H1 (cell line): ENCODE results near the gene CLEC16A. TPM values are rescaled to one million over a fixed set of nuclear protein-coding genes. Genes with fewer than 3 reads are reported as not detected.

ENCODE experiments used
- CTCF ChIA-PET: fragments of 300-600 bp; sonication (Branson Sonifier 250); formaldehyde crosslinking; loops from one replicate; lab custom pipeline; 2021; ENCODE audit not compliant: partially characterized antibody; lab: Charles Lee
- POLR2A ChIA-PET: fragments of 300-600 bp; sonication (Branson Sonifier 250); formaldehyde crosslinking; loops from one replicate; lab custom pipeline; 2021; ENCODE audit warnings: inconsistent platforms; ENCODE audit not compliant: partially characterized antibody; lab: Charles Lee
- DNase-seq, 2 experiments: peaks; one replicate each; pipeline versions ENCODE4 v3.0.0 to v3.0.0-alpha.2; 2010 to 2022; ENCODE audit warnings: low spot score in 2 of 2, low read depth in 1 of 2, mixed read lengths in 1 of 2
- FAIRE-seq: peaks from 2 replicates; lab custom pipeline; 2011; peaks lifted over from hg19 to GRCh38; lab: Jason Lieb, UNC
- H2AFZ ChIP-seq: 2 replicates; pipeline ENCODE4 v1.8.1; 2012; ENCODE audit warnings: low read length, inconsistent platforms
- H2AK5ac ChIP-seq: 2 replicates; pipeline ENCODE4 v1.6.1; 2013; ENCODE audit warnings: low read depth, low read length
- H2BK120ac ChIP-seq: replicated peaks from 2 replicates; pipeline ENCODE3; 2013; ENCODE audit warnings: low read depth, low read length, inconsistent platforms
- H2BK12ac ChIP-seq: 2 replicates; pipeline ENCODE4 v1.6.1; 2013; ENCODE audit warnings: low read depth, low read length
- H2BK15ac ChIP-seq: 2 replicates; pipeline ENCODE4 v1.6.1; 2013; ENCODE audit warnings: low read length
- H2BK20ac ChIP-seq: 2 replicates; pipeline ENCODE4 v1.6.1; 2013; ENCODE audit warnings: low read length
- H2BK5ac ChIP-seq: 2 replicates; pipeline ENCODE4 v1.6.1; 2013; ENCODE audit warnings: low read depth, low read length
- H3K14ac ChIP-seq: 2 replicates; pipeline ENCODE4 v1.6.1; 2013; ENCODE audit warnings: inconsistent platforms; ENCODE audit not compliant: insufficient read length
- H3K18ac ChIP-seq: 2 replicates; pipeline ENCODE4 v1.6.1; 2013; ENCODE audit warnings: low read length; ENCODE audit errors: extremely low read depth
- H3K23ac ChIP-seq: 2 replicates; pipeline ENCODE4 v1.6.1; 2013; ENCODE audit warnings: inconsistent platforms; ENCODE audit not compliant: insufficient read length
- H3K23me2 ChIP-seq: 2 replicates; pipeline ENCODE4 v1.6.1; 2013; ENCODE audit warnings: low read depth, low read length
- H3K27ac ChIP-seq: 2 replicates; pipeline ENCODE4 v1.6.1; 2011; ENCODE audit warnings: low read depth, low read length, inconsistent platforms
- H3K27me3 ChIP-seq, 4 experiments: replicated peaks in 1 of 4; 1 replicate in 1 of 4; 2 replicates in 3 of 4; pipeline versions ENCODE4 v1.6.1 to v1.8.1; 2011 to 2013; ENCODE audit warnings: low read length in 3 of 4, mild to moderate bottlenecking in 3 of 4, inconsistent platforms in 2 of 4, mixed read lengths in 2 of 4, moderate library complexity in 1 of 4; ENCODE audit not compliant: control insufficient read depth in 3 of 4, insufficient read depth in 3 of 4; ENCODE audit errors: extremely low read depth in 1 of 4
- H3K36me3 ChIP-seq, 4 experiments: 2 replicates each; pipeline versions ENCODE4 v1.6.1 to v1.8.1; 2011 to 2013; ENCODE audit warnings: mild to moderate bottlenecking in 4 of 4, low read length in 3 of 4, moderate library complexity in 2 of 4, control low read depth in 1 of 4, inconsistent platforms in 1 of 4; ENCODE audit not compliant: insufficient read depth in 4 of 4, control insufficient read depth in 2 of 4
- H3K4ac ChIP-seq: replicated peaks from 2 replicates; pipeline ENCODE3; 2013; ENCODE audit warnings: low read length, low read depth, mixed read lengths, inconsistent platforms; ENCODE audit not compliant: insufficient read length
- H3K4me1 ChIP-seq, 4 experiments: replicated peaks in 1 of 4; 1 replicate in 1 of 4; 2 replicates in 3 of 4; pipeline versions ENCODE4 v1.6.1 to v1.8.1; 2011 to 2013; ENCODE audit warnings: low read length in 3 of 4, inconsistent platforms in 2 of 4, mixed read lengths in 1 of 4; ENCODE audit not compliant: insufficient read depth in 4 of 4, control insufficient read depth in 3 of 4
- H3K4me2 ChIP-seq, 2 experiments: 2 replicates each; pipeline versions ENCODE4 v1.6.1 to v1.8.1; 2011 to 2013; ENCODE audit warnings: low read depth in 2 of 2, low read length in 2 of 2, control low read depth in 1 of 2, inconsistent platforms in 1 of 2, mild to moderate bottlenecking in 1 of 2; ENCODE audit not compliant: insufficient read depth in 1 of 2
- H3K4me3 ChIP-seq, 4 experiments: fragments of 200-600, 300-600 bp in 1 of 4; sonication (generic), shearing (Covaris generic), sonication (Bioruptor Twin) in 1 of 4; 2 replicates each; pipeline versions ENCODE4 v1.5.1 to v1.8.1; 2011 to 2016; ENCODE audit warnings: low read length in 4 of 4, low read depth in 3 of 4, control low read depth in 2 of 4, inconsistent platforms in 2 of 4, mild to moderate bottlenecking in 2 of 4, mixed read lengths in 1 of 4, moderate library complexity in 1 of 4; ENCODE audit not compliant: insufficient read depth in 2 of 4; ENCODE audit errors: extremely low read depth in 1 of 4
- H3K56ac ChIP-seq: replicated peaks from 2 replicates; pipeline ENCODE3; 2013; ENCODE audit warnings: low read depth, mild to moderate bottlenecking, mixed read lengths, low read length, inconsistent platforms; ENCODE audit not compliant: insufficient read length
- H3K79me1 ChIP-seq: 2 replicates; pipeline ENCODE4 v1.6.1; 2013; ENCODE audit warnings: low read depth, low read length, control low read depth
- H3K79me2 ChIP-seq, 2 experiments: 2 replicates each; pipeline versions ENCODE4 v1.6.1 to v1.8.1; 2012 to 2013; ENCODE audit warnings: low read length in 2 of 2, mild to moderate bottlenecking in 2 of 2, inconsistent platforms in 1 of 2; ENCODE audit not compliant: insufficient read depth in 2 of 2, control insufficient read depth in 1 of 2
- H3K9ac ChIP-seq, 4 experiments: replicated peaks in 1 of 4; 1 replicate in 1 of 4; 2 replicates in 3 of 4; pipeline versions ENCODE4 v1.6.1 to v1.8.1; 2011 to 2013; ENCODE audit warnings: low read depth in 3 of 4, low read length in 3 of 4, control low read depth in 2 of 4, mild to moderate bottlenecking in 2 of 4, moderate library complexity in 2 of 4, inconsistent platforms in 1 of 4; ENCODE audit errors: extremely low read depth in 1 of 4
- H3K9me3 ChIP-seq, 2 experiments: 2 replicates each; pipeline versions ENCODE4 v1.6.1 to v1.8.1; 2012 to 2013; ENCODE audit warnings: mild to moderate bottlenecking in 2 of 2, moderate library complexity in 2 of 2, control low read depth in 1 of 2, inconsistent platforms in 1 of 2, low read depth in 1 of 2, low read length in 1 of 2, mixed read lengths in 1 of 2; ENCODE audit not compliant: insufficient read depth in 2 of 2
- H4K20me1 ChIP-seq, 2 experiments: replicated peaks in 1 of 2; 2 replicates each; pipeline versions ENCODE3 to v1.8.1; 2011 to 2013; ENCODE audit warnings: inconsistent platforms in 2 of 2, low read length in 2 of 2, mild to moderate bottlenecking in 1 of 2; ENCODE audit not compliant: insufficient read depth in 2 of 2, control insufficient read depth in 1 of 2
- H4K5ac ChIP-seq: 2 replicates; pipeline ENCODE4 v1.6.1; 2013; ENCODE audit warnings: low read length, low read depth, mixed read lengths, inconsistent platforms; ENCODE audit not compliant: insufficient read length
- H4K8ac ChIP-seq: 2 replicates; pipeline ENCODE4 v1.8.0; 2013; ENCODE audit warnings: mild to moderate bottlenecking, moderate library complexity, low read length, inconsistent platforms; ENCODE audit not compliant: insufficient read depth; ENCODE audit errors: extremely low read depth
- H4K91ac ChIP-seq: replicated peaks from 2 replicates; pipeline ENCODE3; 2013; ENCODE audit warnings: low read length, mixed read lengths, inconsistent platforms; ENCODE audit not compliant: insufficient read length
- BRCA1 ChIP-seq: IDR thresholded peaks from 2 replicates; pipeline ENCODE4 v1.6.1; 2012; ENCODE audit warnings: low read depth, low read length, improper control_type of control experiment
- EZH2 ChIP-seq: fragments of 200-600 bp; sonication (generic); IDR thresholded peaks from 2 replicates; pipeline ENCODE4 v1.7.1; 2012; ENCODE audit warnings: low read depth, mild to moderate bottlenecking, moderate library complexity, low read length, inconsistent platforms; ENCODE audit not compliant: severe bottlenecking
- GTF2F1 ChIP-seq: IDR thresholded peaks from 2 replicates; pipeline ENCODE4 v1.6.1; 2012; ENCODE audit warnings: low read depth, low read length, improper control_type of control experiment, borderline replicate concordance
- KDM5A ChIP-seq: fragments of 200-600 bp; IDR thresholded peaks from 2 replicates; pipeline ENCODE4 v1.7.1; 2012; ENCODE audit warnings: mild to moderate bottlenecking, low read length, inconsistent platforms, mixed read lengths
- POLR2AphosphoS5 ChIP-seq: IDR thresholded peaks from 2 replicates; pipeline ENCODE4 v1.6.1; 2011; ENCODE audit warnings: low read depth, low read length
- RFX5 ChIP-seq: IDR thresholded peaks from 2 replicates; pipeline ENCODE4 v1.6.1; 2011; ENCODE audit warnings: low read depth, low read length, improper control_type of control experiment, borderline replicate concordance
- YY1 ChIP-seq: IDR thresholded peaks from 2 replicates; pipeline ENCODE4 v1.6.1; 2011; ENCODE audit warnings: low read depth, mild to moderate bottlenecking, low read length
- WGBS, 2 experiments: shearing (Covaris generic) in 1 of 2; methylation state at CpG; one replicate each; pipeline versions ENCODE4 v1.1.6 to v1.1.7; 2013 to 2015; ENCODE audit warnings: low lambda C conversion rate in 2 of 2, mixed read lengths in 2 of 2, inconsistent platforms in 1 of 2, low coverage in 1 of 2, missing lambda C conversion rate in 1 of 2; ENCODE audit not compliant: insufficient replicate concordance in 2 of 2, insufficient coverage in 1 of 2, insufficient read length in 1 of 2; ENCODE audit errors: extremely low coverage in 1 of 2, missing lambda C conversion rate in 1 of 2; 5-methylcytosine and 5-hydroxymethylcytosine counted together
- polyA plus RNA-seq, 7 experiments: library from polyadenylated mRNA; depleted of rRNA in 3 of 7; stranded (reverse) in 5 of 7; unstranded in 2 of 7; fragments of >200 nt in 5 of 7; fragments of 200-250 nt in 2 of 7; gene quantifications; 1 replicate in 5 of 7; 2 replicates in 1 of 7; 4 replicates in 1 of 7; pipeline versions ENCODE4 v1.2.1 to v1.2.3, GENCODE V29; 2011 to 2013; ENCODE audit warnings: missing spikeins in 2 of 7, mixed read lengths in 2 of 7
- total RNA-seq: library from RNA; stranded (reverse); fragmentation: NEBNext Ultra II Directional; extraction: Animal tissue kit (Norgen Biotek cat#: 25700); gene quantifications from 2 replicates; pipeline ENCODE4 v1.2.1, GENCODE V29; 2021

Gene CLEC16A
- total and polyA plus RNA-seq, 2 of the 8 experiments (the other 6 are each of a cell fraction or from before 2014, with no cell fraction given) = 7.6 to 19.3 TPM

- Histone ChIP-seq H2BK120ac (no peak overlapping the region), H3K4me2 (no peak overlapping the region), H4K20me1 (peaks cover 0 to 2% of the 10 kb centered on the region in 2 experiments), H3K79me2 (no peaks in the 10 kb centered on the region), H3K9ac (no peak overlapping the region), H3K4me1 (peaks cover 0 to 4% (median 2%) of the 10 kb centered on the region in 4 experiments; a peak in 3 of 7 replicates), H3K27ac (no peak overlapping the region), H3K4me3 (no peak overlapping the region), H3K23me2 (no peaks in the 10 kb centered on the region), H4K5ac (no peak overlapping the region), H3K27me3 (no peaks in the 10 kb centered on the region), H4K91ac (no peak overlapping the region), H3K14ac (no peak overlapping the region), H3K79me1 (0 out of 2 replicates have a peak, but pooled peaks cover 2% of the 10 kb centered on the region), H2BK5ac (no peak overlapping the region), H3K56ac (no peak overlapping the region), H2AK5ac (no peak overlapping the region)
- CTCF ChIA-PET = interaction anchor here (1.2 to 2.7 kb wide), 2 partner anchors 10 to 12 kb away, joined by 4 to 6 read pairs; no protein-coding TSS in a partner anchor
- TF ChIP-seq GTF2F1 (no peak), BRCA1 (no peak), EZH2 (no peak), RFX5 (no peak), YY1 (no peak), POLR2AphosphoS5 (no peak), KDM5A (no peak)
- TF ChIP-seq, all 59 proteins: peak for 0
- Histone ChIP-seq H3K4ac (no peak overlapping the region), H4K8ac (no peak overlapping the region), H2BK12ac (no peak overlapping the region), H2BK15ac (no peak overlapping the region), H3K18ac (no peak overlapping the region), H2BK20ac (no peak overlapping the region), H2AFZ (no peak overlapping the region), H3K36me3 (peaks cover 0 to 10% (median 2%) of the 10 kb centered on the region in 4 experiments; a peak in 2 of 8 replicates), H3K9me3 (no peaks in the 10 kb centered on the region), H3K23ac (no peak overlapping the region)
- FAIRE-seq (no peak), DNase-seq (no peak)
- POLR2A ChIA-PET = no interaction called here
- 82% methylated on average over 7 of the region's 7 CpGs; no CpG with 5 or more reads in 1 of the 2 experiments for WGBS, 2 experiments
Measured at GRCh38 chr16:10961231-10961630, 16.9 kb downstream of the CLEC16A start.
